DND-41 (cell line): ENCODE data around the gene WBP2NL.

Experiments
- EZH2 ChIP-seq: IDR thresholded peaks from 3 replicates; pipeline ENCODE4 v1.6.1; 2012; ENCODE audit warnings: borderline replicate concordance, low read depth, mild to moderate bottlenecking, moderate library complexity, low read length, inconsistent platforms; ENCODE audit not compliant: severe bottlenecking
- TF ChIP-seq, protein P1 (sequence below): IDR thresholded peaks from 2 replicates; pipeline ENCODE4 v1.5.1; 2012; ENCODE audit warnings: borderline replicate concordance, low read length, moderate library complexity, mild to moderate bottlenecking; ENCODE audit not compliant: poor library complexity, severe bottlenecking; ENCODE audit errors: extremely low read depth

DNA sequence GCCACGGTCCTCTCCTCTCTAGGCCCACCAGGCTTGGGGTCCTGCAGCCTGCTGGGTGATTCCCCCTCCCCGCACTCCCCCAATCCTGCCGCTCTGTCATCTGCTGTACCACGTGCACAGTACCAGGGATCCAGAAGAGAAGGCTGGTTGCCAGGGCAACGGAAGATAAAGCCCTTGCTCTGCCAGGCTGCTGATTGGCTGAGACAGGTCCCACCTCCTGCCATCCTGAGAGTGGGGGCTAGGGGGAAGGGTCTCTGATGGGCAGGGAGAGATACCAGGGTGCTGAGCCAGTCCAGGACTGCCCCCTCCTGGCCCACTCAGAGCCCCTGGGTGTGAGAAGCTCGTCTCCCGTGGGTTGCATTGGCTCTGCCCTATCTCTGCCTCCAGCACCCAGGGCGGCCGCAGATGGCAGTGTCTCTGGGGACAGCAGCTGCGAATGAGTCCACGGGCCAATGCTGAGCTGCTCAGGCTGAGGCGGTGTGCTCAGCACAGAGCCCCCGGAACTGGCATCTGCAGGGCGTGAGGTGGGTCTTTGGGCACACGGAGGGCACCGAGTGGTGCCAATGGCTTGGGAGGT is 46.6 kb upstream of the WBP2NL start, which contains the start of gene SMIM45:
- TF ChIP-seq, protein P1, sequence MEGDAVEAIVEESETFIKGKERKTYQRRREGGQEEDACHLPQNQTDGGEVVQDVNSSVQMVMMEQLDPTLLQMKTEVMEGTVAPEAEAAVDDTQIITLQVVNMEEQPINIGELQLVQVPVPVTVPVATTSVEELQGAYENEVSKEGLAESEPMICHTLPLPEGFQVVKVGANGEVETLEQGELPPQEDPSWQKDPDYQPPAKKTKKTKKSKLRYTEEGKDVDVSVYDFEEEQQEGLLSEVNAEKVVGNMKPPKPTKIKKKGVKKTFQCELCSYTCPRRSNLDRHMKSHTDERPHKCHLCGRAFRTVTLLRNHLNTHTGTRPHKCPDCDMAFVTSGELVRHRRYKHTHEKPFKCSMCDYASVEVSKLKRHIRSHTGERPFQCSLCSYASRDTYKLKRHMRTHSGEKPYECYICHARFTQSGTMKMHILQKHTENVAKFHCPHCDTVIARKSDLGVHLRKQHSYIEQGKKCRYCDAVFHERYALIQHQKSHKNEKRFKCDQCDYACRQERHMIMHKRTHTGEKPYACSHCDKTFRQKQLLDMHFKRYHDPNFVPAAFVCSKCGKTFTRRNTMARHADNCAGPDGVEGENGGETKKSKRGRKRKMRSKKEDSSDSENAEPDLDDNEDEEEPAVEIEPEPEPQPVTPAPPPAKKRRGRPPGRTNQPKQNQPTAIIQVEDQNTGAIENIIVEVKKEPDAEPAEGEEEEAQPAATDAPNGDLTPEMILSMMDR = no peak
- no peak for TF ChIP-seq EZH2
